Vagina (tissue), 2 donors: ENCODE measurements around the gene WT1. TPM values are rescaled to one million over a fixed set of nuclear protein-coding genes. Genes with fewer than 3 reads are reported as not detected.

ENCODE experiments used
- DNase-seq, 2 donors: peaks; one replicate each; pipeline ENCODE4 v3.0.0-alpha.2; 2017; ENCODE audit errors: extremely low spot score in 2 of 2
- H3K27ac ChIP-seq: fragments of 200-600 bp; sonication (generic); one replicate; pipeline ENCODE4 v1.5.1; 2019
- H3K27me3 ChIP-seq: fragments of 200-600 bp; sonication (generic); one replicate; pipeline ENCODE4 v1.5.1; 2019
- H3K36me3 ChIP-seq, 2 donors: fragments of 200-600 bp; sonication (generic); one replicate each; pipeline ENCODE4 v1.5.1; 2017 to 2019
- H3K4me1 ChIP-seq: fragments of 200-600 bp; sonication (generic); one replicate; pipeline ENCODE4 v1.5.1; 2019
- H3K4me3 ChIP-seq, 2 donors: fragments of 200-600 bp; sonication (generic); 1 replicate in 1 of 2; 2 replicates in 1 of 2; pipeline ENCODE4 v1.5.1; 2016 to 2019
- H3K9me3 ChIP-seq: fragments of 200-600 bp; sonication (generic); one replicate; pipeline ENCODE4 v1.5.1; 2019
- CTCF ChIP-seq, 3 experiments: fragments of 450-650 bp in 2 of 3; fragments of 200-600 bp in 1 of 3; sonication (generic) in 1 of 3; IDR thresholded peaks; one replicate each; pipeline ENCODE4 v1.5.1; 2017 to 2019; ENCODE audit warnings: antibody characterized with exemption in 3 of 3, mild to moderate bottlenecking in 2 of 3, moderate library complexity in 2 of 3
- POLR2A ChIP-seq, 2 donors: fragments of 450-650 bp; IDR thresholded peaks; one replicate each; pipeline ENCODE4 v1.6.1; 2017; ENCODE audit warnings: antibody characterized with exemption in 2 of 2, mild to moderate bottlenecking in 2 of 2, moderate library complexity in 2 of 2
- POLR2AphosphoS5 ChIP-seq, 2 donors: sonication (generic); formaldehyde crosslinking; IDR thresholded peaks; one replicate each; pipeline ENCODE4 v1.9.0; 2017; ENCODE audit warnings: antibody characterized with exemption in 2 of 2, mild to moderate bottlenecking in 2 of 2, low read depth in 1 of 2; ENCODE audit not compliant: insufficient read depth in 1 of 2
- intact Hi-C: fragments of 100-400 bp; cut with DNase I; formaldehyde crosslinking; loops from one replicate; pipeline ENCODE4 v1.15.1; 2023
- small RNA-seq: library from RNA; depleted of rRNA; stranded (forward); fragments of <200 nt; gene quantifications from one replicate; pipeline ENCODE3, GENCODE V24; 2016
- total RNA-seq: library from RNA; depleted of rRNA; stranded (reverse); fragments of >200 nt; gene quantifications from one replicate; pipeline ENCODE4 v1.2.3, GENCODE V29; 2016

WT1 gene
- total RNA-seq, 1 donor from 2014 or later: 32.7 TPM

DNA sequence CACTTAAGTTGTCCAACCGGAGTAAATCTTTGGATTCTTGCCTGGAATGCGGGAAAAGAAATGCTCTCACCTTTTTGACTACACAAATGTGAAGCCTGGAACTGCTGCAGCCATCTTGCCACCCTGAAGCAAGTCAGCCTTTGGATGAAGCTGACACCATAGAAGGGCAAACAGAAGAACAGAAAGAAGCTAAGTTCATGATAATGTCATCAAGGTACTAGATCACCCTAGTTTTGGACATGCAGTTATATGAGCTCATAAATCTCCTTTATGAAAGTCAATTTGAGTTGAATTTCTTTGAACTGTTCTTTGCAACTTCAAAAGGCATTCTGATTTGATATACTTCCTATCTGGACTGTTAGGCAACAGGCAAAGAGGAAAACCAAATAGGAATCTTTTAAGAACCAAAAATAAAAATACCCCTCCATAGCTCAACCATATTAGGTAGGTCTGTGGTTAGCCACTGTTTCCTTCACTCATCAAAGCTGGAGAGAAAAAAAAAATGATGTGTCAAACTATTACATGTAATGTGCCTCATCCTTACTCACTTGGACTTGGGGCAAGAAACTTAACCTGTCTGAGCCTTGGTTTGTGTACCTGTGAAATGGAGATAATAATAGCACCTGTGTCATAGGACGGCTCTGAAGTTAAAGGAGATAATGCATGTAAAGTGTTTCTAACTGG is 91.9 kb downstream of the WT1 start:
- H3K27me3 ChIP-seq: no peaks in the 10 kb centered on the region
- no peak for TF ChIP-seq POLR2AphosphoS5 (IDR thresholded peaks at IDR 0.05; ENCODE audit: insufficient read depth in 1 of 2, low read depth in 1 of 2)
- no peak for TF ChIP-seq POLR2A (IDR thresholded peaks at IDR 0.05)
- TF ChIP-seq CTCF (IDR thresholded peaks at IDR 0.05): no peak
- H3K27ac ChIP-seq: no peak overlapping the region
- no peak for DNase-seq
- H3K4me1 ChIP-seq: no peaks in the 10 kb centered on the region
- no peak overlapping the region for H3K4me3 ChIP-seq
- intact Hi-C loops: no loop called here
- no peaks in the 10 kb centered on the region for H3K36me3 ChIP-seq
- H3K9me3 ChIP-seq: no peaks in the 10 kb centered on the region

DNA sequence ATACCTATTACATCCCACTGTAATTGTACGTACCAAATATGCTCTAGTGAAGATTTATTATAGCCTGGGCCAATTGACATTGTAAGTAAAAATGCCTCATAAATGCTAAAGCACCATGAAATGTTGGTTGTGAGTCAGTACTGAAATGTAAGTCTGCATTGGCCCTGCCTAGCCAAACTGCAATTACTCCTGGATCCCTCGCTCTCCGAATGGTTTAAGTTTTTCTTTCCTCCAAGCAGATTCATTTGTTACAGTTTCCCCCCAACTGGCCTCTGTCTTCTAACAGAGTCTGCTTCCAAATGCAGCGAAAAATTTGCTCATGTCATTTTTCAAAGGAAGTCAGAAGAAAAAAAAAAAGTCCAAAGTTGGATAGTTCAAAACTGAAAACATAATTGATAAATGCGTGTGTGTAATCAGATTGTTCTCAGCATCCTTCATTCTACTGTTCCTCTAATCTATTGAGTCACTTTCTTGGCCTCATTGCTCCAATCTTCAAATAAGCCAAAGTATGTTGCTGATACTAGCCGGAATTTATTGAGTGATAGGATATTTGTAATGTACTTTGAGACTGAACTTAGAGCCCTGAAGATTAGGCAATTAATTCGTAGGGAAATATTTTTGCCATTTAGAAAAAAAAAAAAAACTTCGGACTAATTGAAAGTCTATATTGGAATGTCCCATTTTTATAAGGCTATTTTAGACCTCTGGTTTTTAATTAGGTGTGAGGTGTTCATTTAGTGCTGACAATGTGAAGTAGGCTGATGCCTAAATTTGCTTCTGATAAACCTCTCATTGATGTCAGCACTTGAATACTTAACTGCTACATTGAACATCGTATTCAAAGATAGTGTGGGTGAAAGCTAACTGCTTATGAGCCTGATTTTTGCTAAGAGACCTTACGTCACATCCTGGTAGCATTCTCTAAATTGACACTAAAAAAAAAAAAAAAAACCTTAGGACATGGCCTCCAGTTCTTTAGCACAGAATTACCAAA is 93.4 kb downstream of the WT1 start:
- Histone ChIP-seq H3K9me3 (no peaks in the 10 kb centered on the region), H3K4me3 (no peak overlapping the region), H3K27me3 (no peaks in the 10 kb centered on the region), H3K36me3 (no peaks in the 10 kb centered on the region), H3K4me1 (no peaks in the 10 kb centered on the region), H3K27ac (no peak overlapping the region)
- TF ChIP-seq POLR2A (IDR thresholded peaks at IDR 0.05): no peak
- TF ChIP-seq CTCF (IDR thresholded peaks at IDR 0.05): no peak
- TF ChIP-seq POLR2AphosphoS5 (IDR thresholded peaks at IDR 0.05; ENCODE audit: insufficient read depth in 1 of 2, low read depth in 1 of 2): no peak
- no peak for DNase-seq
- intact Hi-C loops: no loop called here

GRCh38 chr11:32340181-32340580 is 95.2 kb downstream of the WT1 start:
- H3K27ac ChIP-seq: no peak overlapping the region
- DNase-seq: no peak
- no peaks in the 10 kb centered on the region for H3K36me3 ChIP-seq
- H3K4me1 ChIP-seq: no peaks in the 10 kb centered on the region
- no peaks in the 10 kb centered on the region for H3K9me3 ChIP-seq
- no peak for TF ChIP-seq CTCF (IDR thresholded peaks at IDR 0.05)
- TF ChIP-seq POLR2AphosphoS5 (IDR thresholded peaks at IDR 0.05; ENCODE audit: insufficient read depth in 1 of 2, low read depth in 1 of 2): no peak
- no peak for TF ChIP-seq POLR2A (IDR thresholded peaks at IDR 0.05)
- intact Hi-C loops: no loop called here
- H3K4me3 ChIP-seq: no peak overlapping the region
- no peaks in the 10 kb centered on the region for H3K27me3 ChIP-seq

Small RNA genes within 50 kb of the gene (small RNA-seq; reads per million reads assigned to genes)
- gene RF02204 (not detected), gene RF02205 (not detected)

Other genes starting within 250 kb of the WT1 start
- gene EIF3M, start 148.3 kb upstream of the WT1 start, total RNA-seq: 184 TPM